Measurements from ENCODE around the gene TMEM221. TPM values are rescaled to one million over a fixed set of nuclear protein-coding genes. Genes with fewer than 3 reads are reported as not detected.

The TMEM221 gene
- total and polyA plus RNA-seq, 9 of the 15 experiments (the other 6 are each of a cell fraction or from before 2014, with no cell fraction given) = 0.06 to 0.35 TPM; not detected in 7

DNA sequence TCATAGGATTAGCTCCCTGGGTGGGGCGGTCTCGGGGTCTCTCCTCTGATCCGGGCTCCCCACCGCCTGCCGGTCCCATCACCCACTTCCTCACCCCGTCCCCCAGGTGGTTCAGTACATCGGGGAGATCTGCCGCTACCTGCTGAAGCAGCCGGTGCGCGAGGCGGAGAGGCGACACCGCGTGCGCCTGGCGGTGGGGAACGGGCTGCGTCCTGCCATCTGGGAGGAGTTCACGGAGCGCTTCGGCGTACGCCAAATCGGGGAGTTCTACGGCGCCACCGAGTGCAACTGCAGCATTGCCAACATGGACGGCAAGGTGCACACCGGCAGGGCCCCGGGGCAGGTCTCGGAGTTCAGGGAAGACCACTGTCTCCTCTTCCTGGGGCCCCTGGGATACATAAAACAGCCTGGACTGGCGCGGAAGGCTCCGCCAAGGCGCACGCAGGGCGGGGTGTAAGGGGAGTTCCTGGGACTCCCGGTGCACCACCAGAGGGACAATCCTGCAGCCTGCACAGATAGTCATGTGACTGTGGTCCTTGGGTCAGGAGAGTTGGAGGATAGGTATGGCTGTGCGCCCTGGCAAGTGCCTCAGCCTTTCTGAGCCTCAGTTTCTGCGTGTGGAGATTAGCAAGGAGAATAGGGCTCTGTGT, 48.8 kb upstream of the TMEM221 start:
- Histone ChIP-seq H3K4me3 (no peak overlapping the region), H3K4me1 (replicated peaks in 1 of 2; ENCODE audit: control insufficient read depth in 2 of 2, insufficient read depth in 2 of 2, low read length in 2 of 2) (peaks cover 6 to 37% of the 10 kb centered on the region in 2 experiments; a peak in 3 of 5 replicates), H3K79me2 (ENCODE audit: control insufficient read depth, insufficient read depth, low read length) (no peaks in the 10 kb centered on the region), H3K9ac (ENCODE audit: insufficient read depth in 1 of 2, low read depth in 2 of 2, low read length in 2 of 2) (peak overlapping the region in 1 of 2 experiments; percentile 58; a peak in 1 of 4 replicates), H3K4me2 (ENCODE audit: insufficient read depth, low read length) (no peak overlapping the region), H3K9me3 (replicated peaks; ENCODE audit: control insufficient read depth, insufficient read depth, low read depth, low read length) (no peaks in the 10 kb centered on the region), H3K9me1 (ENCODE audit: control insufficient read depth, insufficient read depth, low read length) (no peaks in the 10 kb centered on the region), H3K27ac (ENCODE audit: extremely low read depth, low read depth, low read length) (no peak overlapping the region), H2AFZ (ENCODE audit: low read depth, low read length) (no peak overlapping the region), H3K36me3 (ENCODE audit: control insufficient read depth, insufficient read depth, low read length) (peaks cover 5% of the 10 kb centered on the region; the same call in 1 of the 3 replicates), H3K27me3 (ENCODE audit: control insufficient read depth in 2 of 2, insufficient read depth in 2 of 2, low read length in 2 of 2) (no peaks in the 10 kb centered on the region), H4K20me1 (replicated peaks; ENCODE audit: control insufficient read depth, insufficient read depth, low read length) (no peaks in the 10 kb centered on the region; the same call in 1 of the 2 replicates)
- no peak for FAIRE-seq
- POLR2A ChIA-PET = interaction anchor here (0.6 to 0.7 kb wide), 2 partner anchors 94 to 263 kb away, joined by 3 read pairs; no protein-coding TSS in a partner anchor
- 78% methylated on average over 29 of the region's 41 CpGs for WGBS (ENCODE audit: insufficient coverage, low coverage, missing lambda C conversion rate)
- DNase-seq (ENCODE audit: extremely low read depth in 1 of 4, low spot score in 3 of 4) = no peak
- CTCF ChIA-PET (ENCODE audit: low intra/inter-chr PET ratio) = no interaction called here
- intact Hi-C loops (cut with micrococcal nuclease) = no loop called here
- BruUV-seq (replicated peaks) = no TSS peak
- ATAC-seq = no peak
- in situ Hi-C loops (cut with MboI) = loop anchor here (5.0 kb wide), 1 partner anchor 360 kb away; the partner anchor contains the start of gene RPL18A
- TF ChIP-seq UBTF (IDR thresholded peaks at IDR 0.05; ENCODE audit: borderline replicate concordance in 1 of 2, low read depth in 2 of 2, low read length in 2 of 2) (no peak), FOXO4 (CRISPR knock-in tag; IDR thresholded peaks at IDR 0.05) (no peak), ZNF77 (CRISPR knock-in tag; IDR thresholded peaks at IDR 0.05) (no peak), SMARCA4 (IDR thresholded peaks at IDR 0.05) (no peak), TFE3 (CRISPR knock-in tag; IDR thresholded peaks at IDR 0.05) (peak; percentile 61; the same call in 1 of the 2 replicates)
- TF ChIP-seq, protein P1, sequence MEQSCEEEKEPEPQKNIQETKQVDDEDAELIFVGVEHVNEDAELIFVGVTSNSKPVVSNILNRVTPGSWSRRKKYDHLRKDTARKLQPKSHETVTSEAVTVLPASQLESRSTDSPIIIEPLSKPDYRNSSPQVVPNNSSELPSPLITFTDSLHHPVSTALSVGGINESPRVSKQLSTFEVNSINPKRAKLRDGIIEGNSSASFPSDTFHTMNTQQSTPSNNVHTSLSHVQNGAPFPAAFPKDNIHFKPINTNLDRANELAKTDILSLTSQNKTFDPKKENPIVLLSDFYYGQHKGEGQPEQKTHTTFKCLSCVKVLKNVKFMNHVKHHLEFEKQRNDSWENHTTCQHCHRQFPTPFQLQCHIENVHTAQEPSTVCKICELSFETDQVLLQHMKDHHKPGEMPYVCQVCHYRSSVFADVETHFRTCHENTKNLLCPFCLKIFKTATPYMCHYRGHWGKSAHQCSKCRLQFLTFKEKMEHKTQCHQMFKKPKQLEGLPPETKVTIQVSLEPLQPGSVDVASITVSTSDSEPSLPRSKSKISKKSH (CRISPR knock-in tag; IDR thresholded peaks at IDR 0.05) = no peak
- TF ChIP-seq, protein P2, sequence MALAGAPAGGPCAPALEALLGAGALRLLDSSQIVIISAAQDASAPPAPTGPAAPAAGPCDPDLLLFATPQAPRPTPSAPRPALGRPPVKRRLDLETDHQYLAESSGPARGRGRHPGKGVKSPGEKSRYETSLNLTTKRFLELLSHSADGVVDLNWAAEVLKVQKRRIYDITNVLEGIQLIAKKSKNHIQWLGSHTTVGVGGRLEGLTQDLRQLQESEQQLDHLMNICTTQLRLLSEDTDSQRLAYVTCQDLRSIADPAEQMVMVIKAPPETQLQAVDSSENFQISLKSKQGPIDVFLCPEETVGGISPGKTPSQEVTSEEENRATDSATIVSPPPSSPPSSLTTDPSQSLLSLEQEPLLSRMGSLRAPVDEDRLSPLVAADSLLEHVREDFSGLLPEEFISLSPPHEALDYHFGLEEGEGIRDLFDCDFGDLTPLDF (CRISPR knock-in tag; IDR thresholded peaks at IDR 0.05) = no peak

Measured in K562 (cell line).